PC-3 (cell line): ENCODE data around the gene PAM16. TPM values are rescaled to one million over a fixed set of nuclear protein-coding genes. Genes with fewer than 3 reads are reported as not detected.
A peak's percentile ranks its signal among the peaks of the same experiment; 100 is the strongest.

Source experiments
- ATAC-seq: fragments of 200-7000 bp; cut with Tn5 transposase; 2 replicates; pipeline ENCODE4 v1.9.1; 2020; ENCODE audit warnings: mild to moderate bottlenecking, moderate library complexity
- BruUV-seq: library from RNA; stranded (reverse); fragments of 400-500 nt; replicated peaks from 2 replicates; lab custom pipeline; 2021; lab: Mats Ljungman, UMichigan
- CTCF ChIA-PET: fragments of 300-600 bp; sonication (Branson Sonifier 250); formaldehyde crosslinking; loops from one replicate; lab custom pipeline; 2022; ENCODE audit warnings: antibody characterized with exemption; lab: Charles Lee
- POLR2A ChIA-PET: fragments of 300-600 bp; sonication (Branson Sonifier 250); formaldehyde crosslinking; loops from one replicate; lab custom pipeline; 2022; ENCODE audit warnings: antibody characterized with exemption; ENCODE audit not compliant: unreplicated experiment; lab: Charles Lee
- DNase-seq: peaks from one replicate; pipeline ENCODE4 v3.0.0-alpha.2; 2015
- H2AFZ ChIP-seq: fragments of 300-600 bp; sonication (generic); 2 replicates; pipeline ENCODE4 v1.6.0; 2016; ENCODE audit warnings: antibody characterized with exemption, low read length
- H3F3A ChIP-seq: fragments of 300-600 bp; sonication (generic); one replicate; pipeline ENCODE4 v1.6.0; 2017; ENCODE audit warnings: antibody characterized with exemption, low read length, control low read depth, mild to moderate bottlenecking; ENCODE audit not compliant: unreplicated experiment
- H3K27ac ChIP-seq: fragments of 300-600 bp; sonication (generic); 2 replicates; pipeline ENCODE4 v1.5.1; 2016; ENCODE audit warnings: mild to moderate bottlenecking, low read length
- H3K27me3 ChIP-seq: fragments of 300-600 bp; sonication (generic); 2 replicates; pipeline ENCODE4 v1.6.1; 2016; ENCODE audit warnings: low read length, mixed read lengths
- H3K36me3 ChIP-seq: fragments of 300-600 bp; sonication (generic); 2 replicates; pipeline ENCODE4 v1.6.1; 2016; ENCODE audit warnings: low read depth, mixed run types, low read length, mixed read lengths
- H3K4me1 ChIP-seq: fragments of 300-600 bp; sonication (generic); 2 replicates; pipeline ENCODE4 v1.5.1; 2016; ENCODE audit warnings: low read length; ENCODE audit not compliant: insufficient read depth
- H3K4me2 ChIP-seq: fragments of 300-600 bp; sonication (generic); 2 replicates; pipeline ENCODE4 v1.6.0; 2016; ENCODE audit warnings: low read length
- H3K4me3 ChIP-seq: fragments of 300-600 bp; sonication (generic); 2 replicates; pipeline ENCODE4 v1.5.1; 2016; ENCODE audit warnings: mild to moderate bottlenecking, low read length, mixed read lengths
- H3K79me2 ChIP-seq: fragments of 300-600 bp; sonication (generic); 2 replicates; pipeline ENCODE4 v1.6.1; 2017; ENCODE audit warnings: low read length, mixed read lengths
- H3K9ac ChIP-seq: fragments of 300-600 bp; sonication (generic); 2 replicates; pipeline ENCODE4 v1.6.0; 2016; ENCODE audit warnings: mild to moderate bottlenecking, low read length
- H3K9me2 ChIP-seq: fragments of 300-600 bp; sonication (generic); replicated peaks from 2 replicates; pipeline ENCODE4 v1.6.1; 2016; ENCODE audit warnings: mixed run types, low read length, mixed read lengths
- H3K9me3 ChIP-seq: fragments of 300-600 bp; sonication (generic); 2 replicates; pipeline ENCODE4 v1.6.1; 2016; ENCODE audit warnings: low read length, mixed read lengths
- H4K20me1 ChIP-seq: fragments of 300-600 bp; sonication (generic); 2 replicates; pipeline ENCODE4 v1.6.1; 2016; ENCODE audit warnings: low read length, mixed read lengths
- EZH2 ChIP-seq: fragments of 300-600 bp; sonication (generic); IDR thresholded peaks from one replicate; pipeline ENCODE4 v1.6.1; 2017; ENCODE audit warnings: antibody characterized with exemption, mild to moderate bottlenecking, low read length; ENCODE audit not compliant: unreplicated experiment
- EZH2phosphoT487 ChIP-seq: fragments of 300-600 bp; sonication (generic); IDR thresholded peaks from 2 replicates; pipeline ENCODE4 v1.6.1; 2018; ENCODE audit warnings: mild to moderate bottlenecking, antibody characterized with exemption, low read length, borderline replicate concordance
- intact Hi-C: fragments of 100-400 bp; cut with micrococcal nuclease; formaldehyde crosslinking; loops from 2 replicates; pipeline ENCODE4 v1.9.0; 2023
- total RNA-seq: library from RNA; depleted of rRNA; stranded (reverse); fragments of >200 nt; gene quantifications from 2 replicates; pipeline ENCODE4 v1.2.3, GENCODE V29; 2014
- TF ChIP-seq, protein P1 (sequence below): fragments of 300-600 bp; sonication (generic); conservative IDR thresholded peaks from 2 replicates; pipeline ENCODE4 v1.5.1; 2017; ENCODE audit warnings: antibody characterized with exemption, low read depth, mild to moderate bottlenecking, low read length

The PAM16 gene
- total RNA-seq, 1 experiment from 2014 or later, result 95.5 TPM

DNA sequence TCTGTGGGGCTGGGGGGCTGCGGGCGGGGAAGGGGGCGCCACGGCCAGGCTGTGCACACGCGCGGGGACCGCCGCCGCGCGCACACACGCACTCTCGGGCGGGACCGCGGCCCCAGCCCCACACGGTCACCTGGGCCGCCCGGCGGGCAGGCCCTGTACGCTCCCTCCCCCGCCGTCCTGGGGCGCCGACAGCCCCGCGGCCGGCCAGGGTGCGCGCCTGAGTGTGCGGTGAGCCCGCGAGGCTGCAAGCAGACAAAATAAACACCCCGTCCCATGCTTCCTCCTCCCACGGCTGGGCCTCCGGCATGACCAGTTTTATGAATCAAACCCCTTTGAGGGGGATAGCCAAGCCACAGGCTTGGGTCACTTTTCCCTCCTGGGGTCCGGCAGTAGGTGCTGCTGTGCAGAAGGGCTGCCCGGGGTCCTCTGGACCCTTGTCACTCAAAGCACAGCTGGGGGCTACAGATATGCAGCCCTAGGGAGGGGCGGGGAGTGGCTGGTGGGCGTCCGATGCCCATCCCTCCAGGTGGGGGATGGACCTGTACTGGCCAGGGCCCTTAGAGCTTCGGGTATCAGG, 21.0 kb upstream of the PAM16 start:
- POLR2A ChIA-PET, result no interaction called here

DNA sequence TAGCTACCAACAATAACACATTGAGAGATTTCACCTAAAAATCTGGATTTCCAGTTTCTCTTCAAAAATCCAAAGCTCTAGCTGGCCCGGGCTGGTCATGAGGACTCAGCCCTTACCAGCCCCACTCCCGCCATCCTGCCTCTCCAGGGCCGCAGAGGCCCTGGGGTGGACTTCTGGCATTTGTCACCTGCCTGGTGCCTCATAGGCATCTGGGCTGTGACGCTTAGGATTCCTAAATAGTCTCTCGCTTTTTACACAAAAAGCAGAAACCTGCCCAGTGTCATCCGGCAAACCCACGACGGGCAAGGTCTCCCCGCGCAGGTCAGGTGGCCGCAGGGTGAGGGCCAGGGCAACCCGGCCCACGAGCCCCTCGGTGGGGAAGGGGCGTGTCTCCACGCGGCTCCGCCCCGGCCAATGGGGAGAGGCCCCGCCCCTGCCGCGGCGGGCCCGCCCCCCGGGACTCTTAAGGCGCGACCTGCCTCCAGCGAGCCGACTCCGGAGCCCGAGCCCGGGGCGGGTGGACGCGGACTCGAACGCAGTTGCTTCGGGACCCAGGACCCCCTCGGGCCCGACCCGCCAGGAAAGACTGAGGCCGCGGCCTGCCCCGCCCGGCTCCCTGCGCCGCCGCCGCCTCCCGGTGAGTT, 20.4 kb upstream of the PAM16 start, which contains the start of gene VASN:
Gene VASN (plus strand): TSS at position 492 of the 644 bp plus-strand sequence. CDS start 9,030 bp downstream, outside the sequence.
- Histone ChIP-seq H3K4me1 (peaks cover 75% of the 10 kb centered on the region), H3K9me2 (no peaks in the 10 kb centered on the region), H3K27me3 (no peaks in the 10 kb centered on the region), H3K9ac (peak within 1 kb of the TSS; percentile 45; the same call in 1 of the 2 replicates), H3K79me2 (peaks cover 20% of the 10 kb centered on the region), H2AFZ (0 out of 2 replicates have a peak within 1 kb of the TSS, but pooled peaks have one; percentile 20), H3K4me3 (peak within 1 kb of the TSS; percentile 91), H3K4me2 (peak within 1 kb of the TSS; percentile 100), H4K20me1 (peaks cover 9% of the 10 kb centered on the region; the same call in 1 of the 2 replicates), H3K27ac (no peak within 1 kb of the TSS), H3K9me3 (no peaks in the 10 kb centered on the region), H3K36me3 (no peaks in the 10 kb centered on the region), H3F3A (no peaks in the 10 kb centered on the region)
- TF ChIP-seq, protein P1, sequence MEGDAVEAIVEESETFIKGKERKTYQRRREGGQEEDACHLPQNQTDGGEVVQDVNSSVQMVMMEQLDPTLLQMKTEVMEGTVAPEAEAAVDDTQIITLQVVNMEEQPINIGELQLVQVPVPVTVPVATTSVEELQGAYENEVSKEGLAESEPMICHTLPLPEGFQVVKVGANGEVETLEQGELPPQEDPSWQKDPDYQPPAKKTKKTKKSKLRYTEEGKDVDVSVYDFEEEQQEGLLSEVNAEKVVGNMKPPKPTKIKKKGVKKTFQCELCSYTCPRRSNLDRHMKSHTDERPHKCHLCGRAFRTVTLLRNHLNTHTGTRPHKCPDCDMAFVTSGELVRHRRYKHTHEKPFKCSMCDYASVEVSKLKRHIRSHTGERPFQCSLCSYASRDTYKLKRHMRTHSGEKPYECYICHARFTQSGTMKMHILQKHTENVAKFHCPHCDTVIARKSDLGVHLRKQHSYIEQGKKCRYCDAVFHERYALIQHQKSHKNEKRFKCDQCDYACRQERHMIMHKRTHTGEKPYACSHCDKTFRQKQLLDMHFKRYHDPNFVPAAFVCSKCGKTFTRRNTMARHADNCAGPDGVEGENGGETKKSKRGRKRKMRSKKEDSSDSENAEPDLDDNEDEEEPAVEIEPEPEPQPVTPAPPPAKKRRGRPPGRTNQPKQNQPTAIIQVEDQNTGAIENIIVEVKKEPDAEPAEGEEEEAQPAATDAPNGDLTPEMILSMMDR, result no peak
- TF ChIP-seq EZH2, result no peak
- TF ChIP-seq EZH2phosphoT487, result no peak
- CTCF ChIA-PET, result no interaction called here
- POLR2A ChIA-PET, result interaction anchor here (0.6 kb wide), 1 partner anchor 83 kb away, joined by 4 read pairs; no protein-coding TSS in a partner anchor
- ATAC-seq, result peak; percentile 39
- peak; percentile 70 for DNase-seq
- intact Hi-C loops, result no loop called here
- no TSS peak for BruUV-seq

More for the DNA sequence above, 21.0 kb upstream of the PAM16 start:
- ATAC-seq (peak; percentile 12), DNase-seq (peak; percentile 44)
- H3K27ac ChIP-seq, result no peak overlapping the region
- no peaks in the 10 kb centered on the region for H3K9me3 ChIP-seq
- H3F3A ChIP-seq, result no peaks in the 10 kb centered on the region
- TF ChIP-seq EZH2, result no peak
- TF ChIP-seq, protein P1, result no peak
- TF ChIP-seq EZH2phosphoT487, result peak; percentile 32; the same call in 1 of the 2 replicates
- H2AFZ ChIP-seq, result no peak overlapping the region
- peaks cover 75% of the 10 kb centered on the region for H3K4me1 ChIP-seq
- no TSS peak for BruUV-seq
- peaks cover 9% of the 10 kb centered on the region; the same call in 1 of the 2 replicates for H4K20me1 ChIP-seq
- no peaks in the 10 kb centered on the region for H3K27me3 ChIP-seq
- H3K9me2 ChIP-seq, result no peaks in the 10 kb centered on the region
- intact Hi-C loops, result no loop called here
- no peaks in the 10 kb centered on the region for H3K36me3 ChIP-seq
- CTCF ChIA-PET, result no interaction called here
- peak overlapping the region; percentile 100 for H3K4me2 ChIP-seq
- peak overlapping the region; percentile 45; the same call in 1 of the 2 replicates for H3K9ac ChIP-seq
- H3K79me2 ChIP-seq, result peaks cover 20% of the 10 kb centered on the region
- H3K4me3 ChIP-seq, result peak overlapping the region; percentile 91
